Erythroblast (primary cell): ENCODE results near the gene KHDRBS2.

Experiments
- GATA1 ChIP-seq: IDR thresholded peaks from 2 replicates; pipeline ENCODE4 v1.6.1; 2011; ENCODE audit warnings: low read depth, mild to moderate bottlenecking, control low read depth, low read length, moderate library complexity
- POLR2A ChIP-seq: IDR thresholded peaks from 2 replicates; pipeline ENCODE4 v1.6.1; 2011; ENCODE audit warnings: mild to moderate bottlenecking, low read length

- no peak for TF ChIP-seq POLR2A
- TF ChIP-seq GATA1 = no peak
These were observed 597.9 kb downstream of the KHDRBS2 start for GRCh38 chr6:61688165-61688564.
